KOPT-K1 (cell line): ENCODE results near the gene JPH3.
"Not testable (repeated sequence)": the region's sequence is repeated elsewhere in the genome, so short reads cannot be mapped to it uniquely, and the experiment has no call there.

Experiments used
- H3K27ac ChIP-seq: fragments of 200-600 bp; sonication (generic); 2 replicates; pipeline ENCODE4 v1.5.1; 2016; ENCODE audit warnings: antibody characterized with exemption, mild to moderate bottlenecking, low read depth, low read length; ENCODE audit not compliant: poor library complexity, severe bottlenecking
- H3K36me3 ChIP-seq: fragments of 200-600 bp; sonication (generic); 2 replicates; pipeline ENCODE4 v1.5.1; 2017; ENCODE audit warnings: antibody characterized with exemption, mild to moderate bottlenecking, low read length, moderate library complexity; ENCODE audit not compliant: insufficient read depth
- H3K9me3 ChIP-seq: fragments of 200-600 bp; sonication (generic); 2 replicates; pipeline ENCODE4 v1.5.1; 2017; ENCODE audit warnings: antibody characterized with exemption, low read length, mild to moderate bottlenecking; ENCODE audit not compliant: insufficient read depth, poor library complexity, severe bottlenecking

JPH3 gene

GRCh38 chr16:87681051-87681602, 78.8 kb downstream of the JPH3 start:
- H3K27ac ChIP-seq = not testable (repeated sequence)

GRCh38 chr16:87681981-87682570, 79.8 kb downstream of the JPH3 start:
- Histone ChIP-seq H3K27ac (no peak overlapping the region), H3K9me3 (no peaks in the 10 kb centered on the region), H3K36me3 (no peaks in the 10 kb centered on the region)

More at GRCh38 chr16:87681051-87681602, 78.8 kb downstream of the JPH3 start:
- not testable (repeated sequence) for H3K36me3 ChIP-seq, H3K9me3 ChIP-seq

- H3K27ac ChIP-seq = no peak overlapping the region
- no peaks in the 10 kb centered on the region for H3K36me3 ChIP-seq
Measured at GRCh38 chr16:87682852-87683399, 80.6 kb downstream of the JPH3 start.

GRCh38 chr16:87684106-87684677, 81.9 kb downstream of the JPH3 start:
- Histone ChIP-seq H3K27ac (no peak overlapping the region), H3K9me3 (no peaks in the 10 kb centered on the region), H3K36me3 (no peaks in the 10 kb centered on the region)

More at GRCh38 chr16:87682852-87683399, 80.6 kb downstream of the JPH3 start:
- no peaks in the 10 kb centered on the region for H3K9me3 ChIP-seq

GRCh38 chr16:87684711-87685404, 82.5 kb downstream of the JPH3 start:
- Histone ChIP-seq H3K9me3 (no peaks in the 10 kb centered on the region), H3K27ac (no peak overlapping the region), H3K36me3 (no peaks in the 10 kb centered on the region)

- Histone ChIP-seq H3K27ac (no peak overlapping the region), H3K36me3 (no peaks in the 10 kb centered on the region), H3K9me3 (no peaks in the 10 kb centered on the region)
Measured at GRCh38 chr16:87685405-87685755, 83.1 kb downstream of the JPH3 start.

- no peak overlapping the region for H3K27ac ChIP-seq
- H3K36me3 ChIP-seq = no peaks in the 10 kb centered on the region
- no peaks in the 10 kb centered on the region for H3K9me3 ChIP-seq
Measured at GRCh38 chr16:87685766-87686165, 83.5 kb downstream of the JPH3 start.

- no peak overlapping the region for H3K27ac ChIP-seq
- no peaks in the 10 kb centered on the region for H3K36me3 ChIP-seq
- no peaks in the 10 kb centered on the region for H3K9me3 ChIP-seq
Measured at GRCh38 chr16:87686697-87687096, 84.4 kb downstream of the JPH3 start.

- Histone ChIP-seq H3K36me3 (no peaks in the 10 kb centered on the region), H3K9me3 (no peaks in the 10 kb centered on the region), H3K27ac (no peak overlapping the region)
Measured at GRCh38 chr16:87687126-87687910, 85.0 kb downstream of the JPH3 start.

- H3K9me3 ChIP-seq = no peaks in the 10 kb centered on the region
- no peak overlapping the region for H3K27ac ChIP-seq
- no peaks in the 10 kb centered on the region for H3K36me3 ChIP-seq
Measured at GRCh38 chr16:87687998-87688529, 85.8 kb downstream of the JPH3 start.

- no peak overlapping the region for H3K27ac ChIP-seq
- H3K9me3 ChIP-seq = no peaks in the 10 kb centered on the region
Measured at GRCh38 chr16:87688876-87689815, 86.8 kb downstream of the JPH3 start.

GRCh38 chr16:87689956-87690465, 87.7 kb downstream of the JPH3 start:
- Histone ChIP-seq H3K27ac (no peak overlapping the region), H3K9me3 (no peaks in the 10 kb centered on the region), H3K36me3 (peaks cover 14% of the 10 kb centered on the region)

More at GRCh38 chr16:87688876-87689815, 86.8 kb downstream of the JPH3 start:
- peaks cover 5% of the 10 kb centered on the region; the same call in 1 of the 2 replicates for H3K36me3 ChIP-seq

GRCh38 chr16:87690911-87691685, 88.8 kb downstream of the JPH3 start:
- H3K9me3 ChIP-seq = no peaks in the 10 kb centered on the region
- peaks cover 25% of the 10 kb centered on the region for H3K36me3 ChIP-seq
- no peak overlapping the region for H3K27ac ChIP-seq
